HG03439 (cell line): ENCODE data around the gene LRP6.
"Not testable (repeated sequence)": the region's sequence is repeated elsewhere in the genome, so short reads cannot be mapped to it uniquely, and the experiment has no call there.

ENCODE experiments used
- ATAC-seq: cut with Tn5 transposase; IDR thresholded peaks from one replicate; pipeline ENCODE4 v1.9.1; 2021; ENCODE audit warnings: mild to moderate bottlenecking, moderate library complexity; ENCODE audit not compliant: unreplicated experiment

The LRP6 gene

DNA sequence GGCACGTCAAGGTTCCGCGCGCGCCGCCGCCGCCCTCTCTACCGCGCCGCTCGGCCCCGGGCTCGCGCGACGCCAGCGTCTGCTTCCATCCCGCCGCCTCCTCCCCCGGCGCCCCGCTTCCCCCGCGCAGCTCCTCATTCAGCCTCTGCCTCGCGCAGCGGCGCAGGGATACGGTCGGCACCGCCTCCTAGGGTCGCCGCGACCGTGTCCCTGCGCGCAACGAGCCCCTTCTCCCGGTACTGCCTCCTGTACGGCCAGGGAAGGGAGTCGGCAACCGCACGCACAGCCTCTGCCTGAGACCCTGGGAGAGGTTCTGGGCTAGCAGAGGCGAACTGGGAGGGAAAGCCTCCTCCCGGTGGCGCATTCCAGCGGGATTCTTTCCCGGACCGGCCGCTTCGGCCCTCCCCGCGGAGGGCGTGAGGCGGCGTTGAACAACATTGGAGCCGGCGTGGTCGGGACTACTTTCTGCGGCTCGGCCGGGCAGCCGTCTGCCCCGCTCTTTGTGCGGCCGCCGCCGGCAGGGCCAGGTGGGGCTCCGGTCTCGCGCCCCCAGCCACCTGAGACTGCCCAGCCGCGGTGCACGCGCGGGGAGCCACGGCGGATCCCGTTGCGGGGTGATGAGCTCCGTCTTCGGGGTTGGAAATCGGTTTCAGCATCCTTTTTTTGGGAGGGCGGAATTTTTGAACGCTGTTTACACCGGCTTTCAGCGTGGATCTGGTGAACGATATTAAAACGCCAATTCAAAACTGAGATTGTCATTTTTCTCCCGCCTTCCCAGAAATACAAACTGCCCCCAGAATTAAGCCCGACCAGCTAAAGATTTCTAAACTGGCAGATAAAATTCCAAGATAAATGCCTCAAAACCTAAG is at the start of gene LRP6:
Gene LRP6, minus strand, starts transcription at position 172 of the 869 bp plus-strand sequence. CDS start 309 bp downstream, outside the sequence.
- peak; percentile 79 for ATAC-seq

GRCh38 chr12:12315838-12316237 is 49.0 kb upstream of the LRP6 start:
- ATAC-seq: no peak

GRCh38 chr12:12310695-12311094 is 43.9 kb upstream of the LRP6 start:
- ATAC-seq: not testable (repeated sequence)

DNA sequence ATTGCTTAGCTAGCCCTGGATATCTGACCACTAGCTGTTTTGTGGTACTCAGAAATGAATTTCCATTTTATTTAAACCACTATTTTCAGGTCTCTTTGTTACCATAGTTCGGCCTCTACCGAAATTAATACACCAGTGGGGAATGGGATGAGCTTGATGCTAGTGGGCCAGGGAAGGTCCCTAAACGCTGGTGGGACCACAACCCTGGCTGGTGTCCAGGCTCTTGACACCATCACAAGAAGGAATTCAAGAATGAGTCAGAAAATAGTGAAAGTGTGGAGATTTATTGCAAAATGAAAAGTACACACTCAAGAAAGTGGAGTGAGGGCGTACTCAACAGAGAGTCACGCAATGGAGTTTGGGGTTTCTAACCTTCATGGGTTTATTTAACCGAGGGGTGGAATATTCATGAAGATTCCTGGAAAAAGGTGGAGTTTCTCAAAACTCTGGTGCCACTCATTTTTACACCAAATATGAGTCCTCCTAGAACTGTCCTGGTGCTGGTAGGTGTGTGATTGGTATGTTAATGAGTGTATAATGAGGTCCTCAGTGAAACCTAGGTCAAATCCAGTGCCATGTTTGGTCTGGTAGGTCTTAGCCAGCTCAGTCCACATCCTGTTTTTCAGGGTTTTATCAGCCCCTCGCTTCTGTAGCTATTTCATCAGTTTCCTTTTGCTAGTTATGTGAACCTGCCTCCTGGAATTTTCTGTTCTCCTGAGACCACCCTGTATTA is 38.9 kb upstream of the LRP6 start:
- no peak for ATAC-seq

GRCh38 chr12:12302976-12303375 is 36.1 kb upstream of the LRP6 start:
- ATAC-seq: no peak

- ATAC-seq: no peak
Measured at GRCh38 chr12:12301122-12301521, 34.3 kb upstream of the LRP6 start.

GRCh38 chr12:12297201-12297830 is 30.5 kb upstream of the LRP6 start:
- no peak for ATAC-seq

GRCh38 chr12:12294215-12295005 is 27.6 kb upstream of the LRP6 start:
- no peak for ATAC-seq

- no peak for ATAC-seq
Measured at GRCh38 chr12:12290206-12290605, 23.4 kb upstream of the LRP6 start.

DNA sequence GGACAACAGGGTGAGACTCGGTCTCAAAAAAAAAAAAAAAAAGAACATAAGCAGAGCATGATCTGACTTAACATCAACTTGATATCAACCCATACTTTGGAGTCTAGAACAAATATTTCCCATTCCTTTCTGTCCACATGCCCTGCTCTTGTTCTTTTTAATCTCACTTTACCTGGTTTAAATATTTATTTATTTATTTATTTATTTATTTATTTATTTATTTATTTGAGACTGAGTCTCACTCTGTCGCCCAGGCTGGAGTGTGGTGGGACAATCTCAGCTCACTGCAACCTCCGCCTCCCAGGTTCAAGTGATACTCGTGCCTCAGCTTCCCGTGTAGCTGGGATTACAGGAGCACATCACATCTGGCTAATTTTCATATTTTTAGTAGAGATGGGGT is 19.6 kb upstream of the LRP6 start:
- ATAC-seq: no peak

DNA sequence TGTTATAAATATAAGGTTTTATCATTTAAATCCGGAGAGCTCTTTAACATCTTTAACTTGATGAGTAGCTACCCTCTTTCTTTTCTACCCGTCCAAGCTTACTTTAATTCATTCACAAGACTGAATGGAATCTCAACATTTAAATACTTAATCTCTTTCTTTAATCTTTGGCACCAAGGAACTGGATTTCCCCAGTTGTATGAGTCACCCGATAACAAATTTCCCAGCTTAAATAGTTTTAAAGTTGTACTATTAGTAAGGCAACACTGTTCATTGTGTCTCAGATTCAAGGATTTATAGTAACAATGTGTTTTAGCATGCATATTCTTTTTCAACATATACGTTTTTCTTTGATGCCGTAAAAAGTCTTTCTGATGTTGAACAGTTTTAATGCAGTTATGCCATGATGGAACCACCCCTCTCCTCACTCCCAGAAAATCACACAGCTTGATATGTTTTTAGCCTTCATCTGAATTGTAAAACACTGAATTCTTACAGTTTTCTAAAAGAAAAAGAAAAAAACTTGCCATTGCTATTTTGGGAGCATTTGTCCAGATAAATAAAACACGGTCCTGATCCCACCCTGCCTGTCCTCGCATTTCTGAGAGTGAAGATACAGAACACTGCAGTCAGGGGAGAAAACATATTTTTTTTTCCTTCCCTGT is 16.0 kb upstream of the LRP6 start:
- no peak for ATAC-seq

GRCh38 chr12:12282202-12282601 is 15.4 kb upstream of the LRP6 start:
- ATAC-seq: no peak

GRCh38 chr12:12281134-12281533 is 14.3 kb upstream of the LRP6 start:
- ATAC-seq: no peak

DNA sequence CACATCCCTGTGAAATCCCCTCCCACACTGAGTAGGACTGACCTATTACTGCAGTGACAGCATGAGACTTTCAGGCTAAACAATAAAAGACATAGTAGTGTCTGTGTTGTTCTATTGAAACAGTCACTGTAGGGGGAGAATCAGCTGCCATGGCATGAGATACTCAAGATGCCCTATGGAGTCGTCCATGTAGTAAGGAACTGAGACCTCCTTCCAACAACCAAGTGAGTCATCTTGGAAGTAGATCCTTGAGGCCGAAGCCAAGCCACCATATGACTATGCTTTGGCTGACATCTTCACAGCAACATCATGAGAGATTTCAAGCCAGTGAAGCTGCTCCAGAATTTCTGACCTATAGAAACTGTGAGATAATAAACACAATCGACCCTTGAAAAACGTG is 12.1 kb upstream of the LRP6 start:
- ATAC-seq: no peak

- no peak for ATAC-seq
Measured at GRCh38 chr12:12275874-12276273, 9.0 kb upstream of the LRP6 start.

- ATAC-seq: no peak
Measured at GRCh38 chr12:12273291-12273957, 6.6 kb upstream of the LRP6 start.

DNA sequence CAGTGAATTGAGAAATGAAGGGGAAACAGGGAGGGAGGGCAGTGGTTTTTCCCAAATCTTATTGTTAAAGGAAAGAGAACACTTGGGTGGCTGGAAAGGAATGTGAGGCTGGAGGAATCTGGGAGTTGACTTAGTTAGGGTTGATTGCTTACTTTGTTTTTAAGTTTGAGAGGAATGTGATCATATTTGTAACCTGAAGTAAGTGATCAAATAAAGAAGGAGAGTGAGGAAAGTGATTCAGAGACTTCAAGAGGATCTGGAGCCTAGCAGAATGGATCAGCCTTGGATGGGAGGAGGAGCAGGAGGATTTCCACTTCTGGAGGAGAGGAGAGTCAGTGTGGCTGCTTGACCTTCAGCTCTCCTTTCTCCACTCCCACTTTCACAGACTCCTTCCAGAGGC is 6.0 kb upstream of the LRP6 start:
- no peak for ATAC-seq

- no peak for ATAC-seq
Measured at GRCh38 chr12:12270226-12270625, 3.4 kb upstream of the LRP6 start.

- no peak for ATAC-seq
Measured at GRCh38 chr12:12267742-12268200, 927 bp upstream of the LRP6 start.
